KOPT-K1 (cell line): Measurements from ENCODE around the gene WFS1.

Experiments used
- H3K27ac ChIP-seq: fragments of 200-600 bp; sonication (generic); 2 replicates; pipeline ENCODE4 v1.5.1; 2016; ENCODE audit warnings: antibody characterized with exemption, mild to moderate bottlenecking, low read depth, low read length; ENCODE audit not compliant: poor library complexity, severe bottlenecking
- H3K36me3 ChIP-seq: fragments of 200-600 bp; sonication (generic); 2 replicates; pipeline ENCODE4 v1.5.1; 2017; ENCODE audit warnings: antibody characterized with exemption, mild to moderate bottlenecking, low read length, moderate library complexity; ENCODE audit not compliant: insufficient read depth
- H3K9me3 ChIP-seq: fragments of 200-600 bp; sonication (generic); 2 replicates; pipeline ENCODE4 v1.5.1; 2017; ENCODE audit warnings: antibody characterized with exemption, low read length, mild to moderate bottlenecking; ENCODE audit not compliant: insufficient read depth, poor library complexity, severe bottlenecking

Gene WFS1

GRCh38 chr4:6292376-6293096 lies 22.9 kb downstream of the WFS1 start:
- Histone ChIP-seq H3K27ac (no peak overlapping the region), H3K9me3 (no peaks in the 10 kb centered on the region), H3K36me3 (no peaks in the 10 kb centered on the region)

- Histone ChIP-seq H3K27ac (no peak overlapping the region), H3K9me3 (no peaks in the 10 kb centered on the region), H3K36me3 (no peaks in the 10 kb centered on the region)
These were observed 23.4 kb downstream of the WFS1 start for GRCh38 chr4:6293097-6293445.

- no peak overlapping the region for H3K27ac ChIP-seq
These were observed 24.0 kb downstream of the WFS1 start for GRCh38 chr4:6293661-6294060.

DNA sequence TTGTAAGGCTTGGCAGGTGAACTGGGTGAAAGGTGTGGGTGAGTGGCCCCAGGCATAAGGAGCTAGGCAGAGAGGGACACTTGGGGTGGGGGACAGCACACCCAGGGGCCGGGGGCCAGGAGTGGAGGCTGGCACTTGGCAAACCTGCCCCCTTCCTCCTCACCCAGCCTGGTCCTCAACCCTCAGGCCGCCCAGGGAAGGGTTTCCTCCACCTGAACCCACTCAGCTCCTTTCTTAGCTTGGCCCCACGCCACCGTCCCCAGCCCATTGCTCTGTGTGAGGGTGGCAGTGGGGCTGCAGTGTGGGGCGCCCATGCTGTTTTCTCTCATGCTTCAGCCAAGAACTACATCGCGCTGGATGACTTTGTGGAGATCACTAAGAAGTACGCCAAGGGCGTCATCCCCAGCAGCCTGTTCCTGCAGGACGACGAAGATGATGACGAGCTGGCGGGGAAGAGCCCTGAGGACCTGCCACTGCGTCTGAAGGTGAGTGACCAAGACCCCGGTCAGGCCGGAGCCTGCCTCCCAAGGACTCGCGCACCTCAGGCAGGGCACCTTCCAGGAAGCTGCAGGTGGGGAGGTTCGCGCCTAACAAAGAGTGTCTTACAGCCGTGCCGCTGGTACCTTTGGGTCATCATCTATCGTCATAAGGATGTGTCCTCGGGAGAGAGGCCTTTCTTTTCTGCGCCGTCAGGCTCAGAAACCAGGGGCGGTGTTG lies 25.2 kb downstream of the WFS1 start:
- Histone ChIP-seq H3K36me3 (no peaks in the 10 kb centered on the region), H3K27ac (no peak overlapping the region), H3K9me3 (no peaks in the 10 kb centered on the region)

More at GRCh38 chr4:6293661-6294060, 24.0 kb downstream of the WFS1 start:
- Histone ChIP-seq H3K9me3 (no peaks in the 10 kb centered on the region), H3K36me3 (no peaks in the 10 kb centered on the region)

- Histone ChIP-seq H3K27ac (no peak overlapping the region), H3K36me3 (no peaks in the 10 kb centered on the region), H3K9me3 (no peaks in the 10 kb centered on the region)
These were observed 25.8 kb downstream of the WFS1 start for GRCh38 chr4:6295495-6295894.

DNA sequence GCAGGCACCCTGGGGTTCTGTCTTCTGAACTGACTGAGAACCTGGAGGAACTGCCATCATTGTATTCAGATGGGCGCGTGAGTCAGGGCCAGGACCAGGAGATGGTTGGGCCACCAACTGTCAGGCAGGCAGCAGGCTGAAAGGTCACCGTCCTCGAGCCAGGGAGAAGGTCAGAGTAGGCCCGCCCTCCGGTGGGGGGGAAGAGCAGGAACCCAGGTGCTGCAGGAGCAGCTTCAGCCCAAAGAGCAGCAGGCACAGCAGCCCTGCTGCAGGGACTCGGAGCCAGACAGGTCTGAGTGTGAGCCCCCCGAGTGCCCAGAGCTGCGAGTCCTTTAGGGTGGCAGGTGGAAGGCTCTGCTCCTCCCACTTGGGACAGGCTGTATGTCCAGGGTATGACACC lies 26.4 kb downstream of the WFS1 start:
- no peak overlapping the region for H3K27ac ChIP-seq
- H3K36me3 ChIP-seq: no peaks in the 10 kb centered on the region
- no peaks in the 10 kb centered on the region for H3K9me3 ChIP-seq

GRCh38 chr4:6297266-6297815 lies 27.7 kb downstream of the WFS1 start:
- H3K36me3 ChIP-seq: no peaks in the 10 kb centered on the region
- no peaks in the 10 kb centered on the region for H3K9me3 ChIP-seq
- H3K27ac ChIP-seq: no peak overlapping the region

GRCh38 chr4:6298035-6298434 lies 28.4 kb downstream of the WFS1 start:
- no peaks in the 10 kb centered on the region for H3K36me3 ChIP-seq
- no peaks in the 10 kb centered on the region for H3K9me3 ChIP-seq
- no peak overlapping the region for H3K27ac ChIP-seq

- Histone ChIP-seq H3K27ac (no peak overlapping the region), H3K9me3 (no peaks in the 10 kb centered on the region), H3K36me3 (no peaks in the 10 kb centered on the region)
These were observed 29.2 kb downstream of the WFS1 start for GRCh38 chr4:6298852-6299251.

- Histone ChIP-seq H3K36me3 (no peaks in the 10 kb centered on the region), H3K27ac (no peak overlapping the region), H3K9me3 (no peaks in the 10 kb centered on the region)
These were observed 30.2 kb downstream of the WFS1 start for GRCh38 chr4:6299875-6300274.

GRCh38 chr4:6300359-6300758 lies 30.7 kb downstream of the WFS1 start:
- no peaks in the 10 kb centered on the region for H3K36me3 ChIP-seq

DNA sequence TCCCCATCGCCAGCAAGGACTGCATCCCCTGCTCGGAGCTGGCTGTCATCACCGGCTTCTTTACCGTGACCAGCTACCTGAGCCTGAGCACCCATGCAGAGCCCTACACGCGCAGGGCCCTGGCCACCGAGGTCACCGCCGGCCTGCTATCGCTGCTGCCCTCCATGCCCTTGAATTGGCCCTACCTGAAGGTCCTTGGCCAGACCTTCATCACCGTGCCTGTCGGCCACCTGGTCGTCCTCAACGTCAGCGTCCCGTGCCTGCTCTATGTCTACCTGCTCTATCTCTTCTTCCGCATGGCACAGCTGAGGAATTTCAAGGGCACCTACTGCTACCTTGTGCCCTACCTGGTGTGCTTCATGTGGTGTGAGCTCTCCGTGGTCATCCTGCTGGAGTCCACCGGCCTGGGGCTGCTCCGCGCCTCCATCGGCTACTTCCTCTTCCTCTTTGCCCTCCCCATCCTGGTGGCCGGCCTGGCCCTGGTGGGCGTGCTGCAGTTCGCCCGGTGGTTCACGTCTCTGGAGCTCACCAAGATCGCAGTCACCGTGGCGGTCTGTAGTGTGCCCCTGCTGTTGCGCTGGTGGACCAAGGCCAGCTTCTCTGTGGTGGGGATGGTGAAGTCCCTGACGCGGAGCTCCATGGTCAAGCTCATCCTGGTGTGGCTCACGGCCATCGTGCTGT lies 31.5 kb downstream of the WFS1 start:
- H3K9me3 ChIP-seq: no peaks in the 10 kb centered on the region
- no peak overlapping the region for H3K27ac ChIP-seq
- no peaks in the 10 kb centered on the region for H3K36me3 ChIP-seq

More at GRCh38 chr4:6300359-6300758, 30.7 kb downstream of the WFS1 start:
- no peaks in the 10 kb centered on the region for H3K9me3 ChIP-seq
- no peak overlapping the region for H3K27ac ChIP-seq

DNA sequence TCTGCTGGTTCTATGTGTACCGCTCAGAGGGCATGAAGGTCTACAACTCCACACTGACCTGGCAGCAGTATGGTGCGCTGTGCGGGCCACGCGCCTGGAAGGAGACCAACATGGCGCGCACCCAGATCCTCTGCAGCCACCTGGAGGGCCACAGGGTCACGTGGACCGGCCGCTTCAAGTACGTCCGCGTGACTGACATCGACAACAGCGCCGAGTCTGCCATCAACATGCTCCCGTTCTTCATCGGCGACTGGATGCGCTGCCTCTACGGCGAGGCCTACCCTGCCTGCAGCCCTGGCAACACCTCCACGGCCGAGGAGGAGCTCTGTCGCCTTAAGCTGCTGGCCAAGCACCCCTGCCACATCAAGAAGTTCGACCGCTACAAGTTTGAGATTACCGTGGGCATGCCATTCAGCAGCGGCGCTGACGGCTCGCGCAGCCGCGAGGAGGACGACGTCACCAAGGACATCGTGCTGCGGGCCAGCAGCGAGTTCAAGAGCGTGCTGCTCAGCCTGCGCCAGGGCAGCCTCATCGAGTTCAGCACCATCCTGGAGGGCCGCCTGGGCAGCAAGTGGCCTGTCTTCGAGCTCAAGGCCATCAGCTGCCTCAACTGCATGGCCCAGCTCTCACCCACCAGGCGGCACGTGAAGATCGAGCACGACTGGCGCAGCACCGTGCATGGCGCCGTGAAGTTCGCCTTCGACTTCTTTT lies 32.2 kb downstream of the WFS1 start:
- Histone ChIP-seq H3K27ac (no peak overlapping the region), H3K36me3 (no peaks in the 10 kb centered on the region), H3K9me3 (no peaks in the 10 kb centered on the region)

DNA sequence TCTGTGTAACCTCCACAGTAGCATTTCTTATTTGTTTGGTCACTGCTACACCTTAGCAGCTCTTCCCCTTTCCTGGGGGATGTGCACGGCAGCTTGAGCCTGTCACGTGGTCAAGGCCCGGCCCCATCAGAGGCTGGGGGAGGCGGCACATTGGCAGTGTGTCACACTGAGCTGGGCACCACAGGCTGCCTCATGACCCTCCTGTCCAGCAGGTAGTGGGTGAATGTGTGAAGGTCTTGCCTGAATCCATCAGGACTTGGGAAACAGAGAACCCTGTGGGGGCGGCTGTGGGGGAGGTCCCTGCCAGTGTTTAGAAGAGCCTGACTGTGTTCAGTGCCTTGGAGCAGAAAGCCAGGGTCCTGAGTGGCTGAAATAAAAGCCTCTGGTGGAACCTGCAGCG lies 33.2 kb downstream of the WFS1 start:
- H3K9me3 ChIP-seq: no peaks in the 10 kb centered on the region
- H3K27ac ChIP-seq: no peak overlapping the region
- H3K36me3 ChIP-seq: no peaks in the 10 kb centered on the region

DNA sequence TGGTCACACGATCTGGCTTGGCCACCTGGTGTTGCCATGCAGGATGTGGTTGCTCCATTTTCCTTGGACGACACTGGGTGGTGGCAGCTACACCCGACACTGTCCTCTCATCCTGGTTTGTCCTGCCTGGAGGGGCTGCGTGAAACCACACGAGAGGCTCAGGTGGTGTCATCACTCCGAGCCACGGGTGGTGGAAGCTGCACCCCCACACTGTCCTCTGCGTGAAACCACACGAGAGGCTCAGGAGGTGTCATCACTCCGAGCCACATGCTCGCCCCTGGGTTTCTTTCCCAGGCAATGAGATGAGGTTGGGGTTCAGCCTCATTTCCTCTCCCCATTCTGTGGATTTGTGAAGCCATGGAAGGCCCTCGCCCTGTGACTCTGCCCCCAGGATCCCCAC lies 34.3 kb downstream of the WFS1 start:
- Histone ChIP-seq H3K27ac (no peak overlapping the region), H3K9me3 (no peaks in the 10 kb centered on the region), H3K36me3 (no peaks in the 10 kb centered on the region)
